GM12878 (cell line): Measurements from ENCODE around the gene SEMA4G. TPM values are rescaled to one million over a fixed set of nuclear protein-coding genes. Genes with fewer than 3 reads are reported as not detected.

Experiments
- BACH1 ChIP-seq: fragments of 450-650 bp; IDR thresholded peaks from 2 replicates; pipeline ENCODE4 v1.6.1; 2017; ENCODE audit warnings: mild to moderate bottlenecking, borderline replicate concordance
- BCL11A ChIP-seq: IDR thresholded peaks from 2 replicates; pipeline ENCODE4 v1.6.1; 2011; ENCODE audit warnings: low read depth, low read length
- BMI1 ChIP-seq: fragments of 450-650 bp; IDR thresholded peaks from 2 replicates; pipeline ENCODE4 v1.6.1; 2016; ENCODE audit warnings: mild to moderate bottlenecking, moderate library complexity, borderline replicate concordance
- CBX5 ChIP-seq: sonication (generic); IDR thresholded peaks from 2 replicates; pipeline ENCODE4 v1.6.1; 2016; ENCODE audit warnings: low read depth, moderate library complexity, mild to moderate bottlenecking, inconsistent platforms
- EED ChIP-seq: sonication (generic); IDR thresholded peaks from 2 replicates; pipeline ENCODE4 v1.6.1; 2016; ENCODE audit warnings: antibody characterized with exemption, low read depth
- HDAC2 ChIP-seq: fragments of 200-600 bp; sonication (generic); IDR thresholded peaks from 2 replicates; pipeline ENCODE4 v1.6.1; 2017
- KLF5 ChIP-seq: fragments of 450-650 bp; IDR thresholded peaks from 2 replicates; pipeline ENCODE4 v1.6.1; 2014; ENCODE audit warnings: mild to moderate bottlenecking; ENCODE audit not compliant: partially characterized antibody
- POLR2AphosphoS2 ChIP-seq: IDR thresholded peaks from 2 replicates; pipeline ENCODE4 v1.6.1; 2011; ENCODE audit warnings: low read depth, mild to moderate bottlenecking, low read length, improper control_type of control experiment, moderate library complexity
- SMAD5 ChIP-seq: IDR thresholded peaks from 2 replicates; pipeline ENCODE4 v1.6.1; 2016; ENCODE audit warnings: antibody characterized with exemption, low read depth
- SMC3 ChIP-seq: IDR thresholded peaks from 2 replicates; pipeline ENCODE4 v1.6.1; 2011; ENCODE audit warnings: low read length, improper control_type of control experiment, borderline replicate concordance
- SP1 ChIP-seq: IDR thresholded peaks from one replicate; pipeline ENCODE4 v1.6.1; 2011; ENCODE audit warnings: low read depth, low read length
- STAT3 ChIP-seq: IDR thresholded peaks from 2 replicates; pipeline ENCODE4 v1.6.1; 2011; ENCODE audit warnings: low read depth, low read length, improper control_type of control experiment
- TAF1 ChIP-seq: IDR thresholded peaks from 2 replicates; pipeline ENCODE4 v1.6.1; 2011; ENCODE audit warnings: mild to moderate bottlenecking, low read depth, low read length, borderline replicate concordance
- YBX1 ChIP-seq: fragments of 450-650 bp; IDR thresholded peaks from 2 replicates; pipeline ENCODE4 v1.6.1; 2016; ENCODE audit warnings: antibody characterized with exemption
- YY1 ChIP-seq: IDR thresholded peaks from 2 replicates; pipeline ENCODE4 v1.6.1; 2011; ENCODE audit warnings: low read depth, mild to moderate bottlenecking, low read length
- polyA plus RNA-seq, 11 experiments: library from polyadenylated mRNA; depleted of rRNA in 4 of 11; unstranded in 6 of 11; stranded (reverse) in 5 of 11; fragments of >200 nt; fragmentation: Nextera tagmentation in 4 of 11; fragmentation: Illumina TruSeq in 1 of 11; extraction: Ambion mirVana in 4 of 11; extraction: Trizol in 1 of 11; gene quantifications; 1 replicate in 1 of 11; 2 replicates in 10 of 11; pipeline versions ENCODE4 v1.2.1 to v1.2.3, GENCODE V29; 2011 to 2016; ENCODE audit warnings: inconsistent platforms in 2 of 11, missing spikeins in 2 of 11, low read depth in 1 of 11
- total RNA-seq, 4 experiments: library from RNA; depleted of rRNA in 3 of 4; stranded (reverse); fragments of >200 nt in 3 of 4; fragmentation: Illumina TruSeq in 1 of 4; extraction: Trizol in 1 of 4; gene quantifications; 2 replicates each; pipeline versions ENCODE4 v1.2.1 to v1.2.3, GENCODE V29; 2013 to 2021
- TF ChIP-seq, protein P1 (sequence below): fragments of 450-650 bp; IDR thresholded peaks from 2 replicates; pipeline ENCODE4 v1.6.1; 2017; ENCODE audit warnings: borderline replicate concordance
- TF ChIP-seq, protein P2 (sequence below): fragments of 450-650 bp; IDR thresholded peaks from 2 replicates; pipeline ENCODE4 v1.6.1; 2017; ENCODE audit warnings: mild to moderate bottlenecking, moderate library complexity
- TF ChIP-seq, protein P3 (sequence below): IDR thresholded peaks from 2 replicates; pipeline ENCODE4 v1.6.1; 2011; ENCODE audit warnings: low read depth, low read length, improper control_type of control experiment, borderline replicate concordance
- TF ChIP-seq, protein P4 (sequence below): fragments of 450-650 bp; IDR thresholded peaks from 2 replicates; pipeline ENCODE4 v1.6.1; 2016; ENCODE audit warnings: mild to moderate bottlenecking
- TF ChIP-seq, protein P5 (sequence below): fragments of 450-650 bp; IDR thresholded peaks from 2 replicates; pipeline ENCODE4 v1.6.1; 2016; ENCODE audit warnings: mild to moderate bottlenecking

The SEMA4G gene
- total and polyA plus RNA-seq, 10 of the 15 experiments (the other 5 are each of a cell fraction or from before 2014, with no cell fraction given): 0.09 to 2.3 (median 0.44) TPM; not detected in 4

DNA sequence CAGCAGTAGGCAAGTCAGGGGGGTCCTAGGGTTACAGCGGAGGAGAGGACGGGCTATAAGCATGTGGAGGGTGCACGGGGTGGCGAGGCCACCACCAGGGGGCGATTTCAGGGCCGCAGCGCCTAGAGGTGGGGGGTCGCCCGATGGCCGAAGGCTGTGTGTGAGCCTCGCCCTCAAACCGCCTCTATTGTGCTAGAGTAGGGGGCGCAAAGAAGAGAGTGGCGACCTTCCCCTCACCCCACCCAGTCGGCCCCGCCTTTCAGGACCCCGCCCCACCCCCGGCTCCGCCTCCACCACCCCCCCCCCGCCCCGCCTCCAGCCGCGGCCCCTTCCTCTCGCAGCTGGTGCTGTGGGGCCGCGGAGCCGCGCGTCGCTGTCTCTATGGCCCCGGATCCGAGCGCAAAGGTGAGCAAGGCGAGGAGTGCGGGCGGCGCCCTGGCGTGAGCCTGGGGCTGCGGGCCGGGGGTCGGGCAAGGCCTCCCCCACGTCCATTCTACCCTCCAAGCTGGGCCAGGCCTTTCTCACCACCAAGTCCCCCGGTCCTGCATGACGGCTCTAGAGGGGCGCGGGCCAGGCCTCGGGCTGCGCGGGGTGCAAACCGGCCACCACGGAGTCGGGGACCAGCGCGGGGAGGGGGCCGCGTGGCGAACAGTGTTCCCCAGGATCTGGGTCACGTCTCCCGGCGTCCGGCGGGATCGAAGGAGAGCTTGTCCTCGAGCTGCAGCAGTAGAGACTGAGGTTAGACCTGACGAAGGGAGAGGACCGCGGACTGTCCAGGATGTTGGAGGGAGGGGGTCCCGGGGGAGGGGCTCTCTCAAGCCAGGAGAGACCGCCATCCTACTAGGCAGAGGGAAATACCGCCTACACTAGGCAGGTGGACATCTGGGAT, at the start of gene SEMA4G (continued):
- TF ChIP-seq BMI1: no peak
- no peak for TF ChIP-seq STAT3
- TF ChIP-seq SP1: peak; percentile 9
- no peak for TF ChIP-seq BCL11A
- TF ChIP-seq, protein P1, sequence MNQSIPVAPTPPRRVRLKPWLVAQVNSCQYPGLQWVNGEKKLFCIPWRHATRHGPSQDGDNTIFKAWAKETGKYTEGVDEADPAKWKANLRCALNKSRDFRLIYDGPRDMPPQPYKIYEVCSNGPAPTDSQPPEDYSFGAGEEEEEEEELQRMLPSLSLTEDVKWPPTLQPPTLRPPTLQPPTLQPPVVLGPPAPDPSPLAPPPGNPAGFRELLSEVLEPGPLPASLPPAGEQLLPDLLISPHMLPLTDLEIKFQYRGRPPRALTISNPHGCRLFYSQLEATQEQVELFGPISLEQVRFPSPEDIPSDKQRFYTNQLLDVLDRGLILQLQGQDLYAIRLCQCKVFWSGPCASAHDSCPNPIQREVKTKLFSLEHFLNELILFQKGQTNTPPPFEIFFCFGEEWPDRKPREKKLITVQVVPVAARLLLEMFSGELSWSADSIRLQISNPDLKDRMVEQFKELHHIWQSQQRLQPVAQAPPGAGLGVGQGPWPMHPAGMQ: no peak
- TF ChIP-seq, protein P2, sequence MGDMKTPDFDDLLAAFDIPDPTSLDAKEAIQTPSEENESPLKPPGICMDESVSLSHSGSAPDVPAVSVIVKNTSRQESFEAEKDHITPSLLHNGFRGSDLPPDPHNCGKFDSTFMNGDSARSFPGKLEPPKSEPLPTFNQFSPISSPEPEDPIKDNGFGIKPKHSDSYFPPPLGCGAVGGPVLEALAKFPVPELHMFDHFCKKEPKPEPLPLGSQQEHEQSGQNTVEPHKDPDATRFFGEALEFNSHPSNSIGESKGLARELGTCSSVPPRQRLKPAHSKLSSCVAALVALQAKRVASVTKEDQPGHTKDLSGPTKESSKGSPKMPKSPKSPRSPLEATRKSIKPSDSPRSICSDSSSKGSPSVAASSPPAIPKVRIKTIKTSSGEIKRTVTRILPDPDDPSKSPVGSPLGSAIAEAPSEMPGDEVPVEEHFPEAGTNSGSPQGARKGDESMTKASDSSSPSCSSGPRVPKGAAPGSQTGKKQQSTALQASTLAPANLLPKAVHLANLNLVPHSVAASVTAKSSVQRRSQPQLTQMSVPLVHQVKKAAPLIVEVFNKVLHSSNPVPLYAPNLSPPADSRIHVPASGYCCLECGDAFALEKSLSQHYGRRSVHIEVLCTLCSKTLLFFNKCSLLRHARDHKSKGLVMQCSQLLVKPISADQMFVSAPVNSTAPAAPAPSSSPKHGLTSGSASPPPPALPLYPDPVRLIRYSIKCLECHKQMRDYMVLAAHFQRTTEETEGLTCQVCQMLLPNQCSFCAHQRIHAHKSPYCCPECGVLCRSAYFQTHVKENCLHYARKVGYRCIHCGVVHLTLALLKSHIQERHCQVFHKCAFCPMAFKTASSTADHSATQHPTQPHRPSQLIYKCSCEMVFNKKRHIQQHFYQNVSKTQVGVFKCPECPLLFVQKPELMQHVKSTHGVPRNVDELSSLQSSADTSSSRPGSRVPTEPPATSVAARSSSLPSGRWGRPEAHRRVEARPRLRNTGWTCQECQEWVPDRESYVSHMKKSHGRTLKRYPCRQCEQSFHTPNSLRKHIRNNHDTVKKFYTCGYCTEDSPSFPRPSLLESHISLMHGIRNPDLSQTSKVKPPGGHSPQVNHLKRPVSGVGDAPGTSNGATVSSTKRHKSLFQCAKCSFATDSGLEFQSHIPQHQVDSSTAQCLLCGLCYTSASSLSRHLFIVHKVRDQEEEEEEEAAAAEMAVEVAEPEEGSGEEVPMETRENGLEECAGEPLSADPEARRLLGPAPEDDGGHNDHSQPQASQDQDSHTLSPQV: no peak
- TF ChIP-seq, protein P3, sequence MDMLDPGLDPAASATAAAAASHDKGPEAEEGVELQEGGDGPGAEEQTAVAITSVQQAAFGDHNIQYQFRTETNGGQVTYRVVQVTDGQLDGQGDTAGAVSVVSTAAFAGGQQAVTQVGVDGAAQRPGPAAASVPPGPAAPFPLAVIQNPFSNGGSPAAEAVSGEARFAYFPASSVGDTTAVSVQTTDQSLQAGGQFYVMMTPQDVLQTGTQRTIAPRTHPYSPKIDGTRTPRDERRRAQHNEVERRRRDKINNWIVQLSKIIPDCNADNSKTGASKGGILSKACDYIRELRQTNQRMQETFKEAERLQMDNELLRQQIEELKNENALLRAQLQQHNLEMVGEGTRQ: no peak
- TF ChIP-seq, protein P4, sequence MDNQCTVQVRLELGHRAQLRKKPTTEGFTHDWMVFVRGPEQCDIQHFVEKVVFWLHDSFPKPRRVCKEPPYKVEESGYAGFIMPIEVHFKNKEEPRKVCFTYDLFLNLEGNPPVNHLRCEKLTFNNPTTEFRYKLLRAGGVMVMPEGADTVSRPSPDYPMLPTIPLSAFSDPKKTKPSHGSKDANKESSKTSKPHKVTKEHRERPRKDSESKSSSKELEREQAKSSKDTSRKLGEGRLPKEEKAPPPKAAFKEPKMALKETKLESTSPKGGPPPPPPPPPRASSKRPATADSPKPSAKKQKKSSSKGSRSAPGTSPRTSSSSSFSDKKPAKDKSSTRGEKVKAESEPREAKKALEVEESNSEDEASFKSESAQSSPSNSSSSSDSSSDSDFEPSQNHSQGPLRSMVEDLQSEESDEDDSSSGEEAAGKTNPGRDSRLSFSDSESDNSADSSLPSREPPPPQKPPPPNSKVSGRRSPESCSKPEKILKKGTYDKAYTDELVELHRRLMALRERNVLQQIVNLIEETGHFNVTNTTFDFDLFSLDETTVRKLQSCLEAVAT: no peak
- TF ChIP-seq SMC3: peak; percentile 68; the same call in 1 of the 2 replicates
- no peak for TF ChIP-seq TAF1
- TF ChIP-seq CBX5: no peak
- TF ChIP-seq YY1: peak; percentile 40; the same call in 1 of the 2 replicates
- no peak for TF ChIP-seq EED
- TF ChIP-seq YBX1: no peak
- no peak for TF ChIP-seq SMAD5
- TF ChIP-seq POLR2AphosphoS2: no peak
- TF ChIP-seq KLF5: no peak
- no peak for TF ChIP-seq BACH1
- TF ChIP-seq HDAC2: no peak
- TF ChIP-seq, protein P5, sequence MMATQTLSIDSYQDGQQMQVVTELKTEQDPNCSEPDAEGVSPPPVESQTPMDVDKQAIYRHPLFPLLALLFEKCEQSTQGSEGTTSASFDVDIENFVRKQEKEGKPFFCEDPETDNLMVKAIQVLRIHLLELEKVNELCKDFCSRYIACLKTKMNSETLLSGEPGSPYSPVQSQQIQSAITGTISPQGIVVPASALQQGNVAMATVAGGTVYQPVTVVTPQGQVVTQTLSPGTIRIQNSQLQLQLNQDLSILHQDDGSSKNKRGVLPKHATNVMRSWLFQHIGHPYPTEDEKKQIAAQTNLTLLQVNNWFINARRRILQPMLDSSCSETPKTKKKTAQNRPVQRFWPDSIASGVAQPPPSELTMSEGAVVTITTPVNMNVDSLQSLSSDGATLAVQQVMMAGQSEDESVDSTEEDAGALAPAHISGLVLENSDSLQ: no peak
